Skeletal muscle satellite cell (primary cell): ENCODE data around the gene PLXDC1.

Experiments
- H3K27me3 ChIP-seq: 2 replicates; pipeline ENCODE4 v1.7.0; 2013; ENCODE audit warnings: low read length; ENCODE audit not compliant: control insufficient read depth, insufficient read depth
- H3K36me3 ChIP-seq: 2 replicates; pipeline ENCODE4 v1.7.0; 2013; ENCODE audit warnings: mild to moderate bottlenecking, control low read depth, low read length; ENCODE audit not compliant: insufficient read depth
- H3K4me1 ChIP-seq: 2 replicates; pipeline ENCODE4 v1.7.0; 2013; ENCODE audit warnings: low read length; ENCODE audit not compliant: control insufficient read depth, insufficient read depth
- H3K4me2 ChIP-seq: 2 replicates; pipeline ENCODE4 v1.7.0; 2013; ENCODE audit warnings: mild to moderate bottlenecking, low read length
- H3K4me3 ChIP-seq: 2 replicates; pipeline ENCODE4 v1.7.0; 2013; ENCODE audit warnings: low read length
- H3K9ac ChIP-seq: 2 replicates; pipeline ENCODE4 v1.7.0; 2013; ENCODE audit warnings: mild to moderate bottlenecking, low read depth, low read length, moderate library complexity
- H3K9me3 ChIP-seq: replicated peaks from 2 replicates; pipeline ENCODE4 v1.7.0; 2013; ENCODE audit warnings: mild to moderate bottlenecking, control low read depth, low read length

The PLXDC1 gene

DNA sequence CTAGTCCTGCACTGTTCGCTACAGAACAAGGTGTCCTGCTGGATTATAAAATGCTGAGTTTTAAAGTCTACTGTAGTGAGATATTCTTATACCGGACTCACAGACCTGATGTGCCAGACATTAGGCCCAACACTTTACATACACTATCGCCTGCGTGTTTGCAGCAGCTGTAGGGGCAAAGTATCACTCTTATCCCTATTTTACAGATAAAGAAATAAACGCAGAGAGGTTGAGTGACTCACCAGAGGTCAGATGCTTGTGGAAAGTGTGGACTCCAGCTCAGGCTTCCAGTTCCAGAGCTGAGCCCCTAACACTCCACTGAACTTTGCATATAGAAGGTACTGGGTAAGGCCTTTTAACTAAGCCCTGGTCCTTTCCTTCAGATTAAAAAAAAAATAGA is 47.4 kb downstream of the PLXDC1 start:
- Histone ChIP-seq H3K4me2 (no peak overlapping the region), H3K4me1 (no peaks in the 10 kb centered on the region), H3K36me3 (no peaks in the 10 kb centered on the region), H3K4me3 (no peak overlapping the region), H3K9ac (no peak overlapping the region), H3K27me3 (peaks cover 49% of the 10 kb centered on the region), H3K9me3 (no peaks in the 10 kb centered on the region)

DNA sequence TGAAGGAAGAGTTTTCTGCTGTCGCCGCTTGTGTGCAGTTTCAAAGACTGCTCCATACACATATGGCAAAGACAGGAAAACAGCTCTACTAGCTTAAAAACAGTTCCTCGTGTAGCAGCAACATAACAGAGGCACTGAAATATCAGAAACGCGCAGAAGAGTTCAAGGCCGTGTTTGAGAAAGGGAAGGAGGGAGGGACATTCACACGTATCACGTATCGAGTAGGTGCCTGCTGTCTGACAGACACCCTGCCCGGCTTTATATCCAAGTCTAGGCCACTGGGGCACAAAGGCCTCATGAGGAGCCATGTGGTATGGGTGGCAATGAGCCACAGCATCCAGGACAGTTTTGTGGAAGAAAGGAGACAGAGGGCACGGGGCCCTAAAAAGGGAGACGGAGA is 50.3 kb downstream of the PLXDC1 start:
- Histone ChIP-seq H3K4me3 (no peak overlapping the region), H3K36me3 (no peaks in the 10 kb centered on the region), H3K4me1 (no peaks in the 10 kb centered on the region), H3K9me3 (no peaks in the 10 kb centered on the region), H3K9ac (no peak overlapping the region), H3K4me2 (no peak overlapping the region), H3K27me3 (peaks cover 45% of the 10 kb centered on the region)

GRCh38 chr17:39100530-39100929 is 50.9 kb downstream of the PLXDC1 start:
- Histone ChIP-seq H3K4me1 (no peaks in the 10 kb centered on the region), H3K36me3 (no peaks in the 10 kb centered on the region), H3K27me3 (peaks cover 46% of the 10 kb centered on the region), H3K4me2 (no peak overlapping the region), H3K9ac (no peak overlapping the region), H3K9me3 (no peaks in the 10 kb centered on the region), H3K4me3 (no peak overlapping the region)

DNA sequence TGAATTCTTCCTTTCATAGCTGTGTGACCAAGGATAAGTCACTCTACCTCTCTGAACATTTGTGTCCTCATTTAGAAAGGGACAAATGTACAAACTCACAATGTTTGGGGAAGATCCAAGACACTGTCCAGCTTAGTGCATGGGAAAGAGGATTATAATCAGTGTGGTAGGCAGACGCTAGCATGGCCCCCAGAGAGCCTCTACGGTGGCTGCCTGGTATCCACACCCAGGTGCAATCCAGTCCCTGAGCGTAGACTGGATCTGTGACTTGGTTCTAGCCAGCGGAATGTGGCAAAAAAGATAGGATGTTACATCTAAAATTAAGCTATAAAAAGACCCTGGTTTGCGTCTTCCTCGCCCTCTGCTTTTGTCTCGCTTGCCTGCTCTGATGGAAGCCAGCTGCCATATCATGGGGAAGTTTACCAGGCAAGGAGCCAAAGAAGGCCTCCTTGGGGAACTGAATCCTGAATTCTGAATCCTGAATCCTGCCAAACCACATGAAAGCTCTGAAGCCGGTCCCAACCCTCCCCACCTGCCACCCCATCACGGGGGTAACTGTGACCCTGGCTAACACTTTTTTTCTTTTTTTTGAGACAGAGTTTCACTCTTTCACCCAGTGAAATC is 51.7 kb downstream of the PLXDC1 start:
- Histone ChIP-seq H3K4me2 (no peak overlapping the region), H3K4me3 (no peak overlapping the region), H3K27me3 (peaks cover 45% of the 10 kb centered on the region), H3K9ac (no peak overlapping the region), H3K4me1 (no peaks in the 10 kb centered on the region), H3K9me3 (no peaks in the 10 kb centered on the region), H3K36me3 (no peaks in the 10 kb centered on the region)

GRCh38 chr17:39098588-39098987 is 52.8 kb downstream of the PLXDC1 start:
- peak overlapping the region; percentile 58 for H3K4me2 ChIP-seq
- H3K9me3 ChIP-seq, result no peaks in the 10 kb centered on the region
- H3K36me3 ChIP-seq, result no peaks in the 10 kb centered on the region
- no peak overlapping the region for H3K4me3 ChIP-seq
- H3K9ac ChIP-seq, result no peak overlapping the region
- peaks cover 56% of the 10 kb centered on the region for H3K27me3 ChIP-seq
- no peaks in the 10 kb centered on the region for H3K4me1 ChIP-seq

DNA sequence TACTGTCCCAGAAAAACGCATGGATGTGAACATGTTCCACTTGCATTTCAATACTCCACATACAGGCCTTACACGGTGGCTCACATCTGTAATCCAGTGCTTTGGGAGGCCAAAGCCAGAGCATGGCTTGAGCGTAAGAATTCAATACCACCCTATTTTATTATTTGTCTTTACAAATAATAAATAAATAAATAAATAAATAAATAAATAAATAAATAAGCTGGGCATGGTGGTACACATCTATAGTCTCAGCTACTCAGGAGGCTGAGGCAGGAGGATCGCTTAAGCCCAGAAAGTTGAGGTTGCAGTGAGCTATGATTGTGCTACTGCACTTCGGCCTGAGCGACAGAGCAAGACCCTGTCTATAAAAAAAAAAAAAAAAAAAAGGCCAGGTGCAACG is 53.9 kb downstream of the PLXDC1 start:
- Histone ChIP-seq H3K4me3 (no peak overlapping the region), H3K9ac (no peak overlapping the region), H3K4me2 (no peak overlapping the region), H3K4me1 (no peaks in the 10 kb centered on the region), H3K36me3 (no peaks in the 10 kb centered on the region), H3K27me3 (peaks cover 62% of the 10 kb centered on the region), H3K9me3 (no peaks in the 10 kb centered on the region)

DNA sequence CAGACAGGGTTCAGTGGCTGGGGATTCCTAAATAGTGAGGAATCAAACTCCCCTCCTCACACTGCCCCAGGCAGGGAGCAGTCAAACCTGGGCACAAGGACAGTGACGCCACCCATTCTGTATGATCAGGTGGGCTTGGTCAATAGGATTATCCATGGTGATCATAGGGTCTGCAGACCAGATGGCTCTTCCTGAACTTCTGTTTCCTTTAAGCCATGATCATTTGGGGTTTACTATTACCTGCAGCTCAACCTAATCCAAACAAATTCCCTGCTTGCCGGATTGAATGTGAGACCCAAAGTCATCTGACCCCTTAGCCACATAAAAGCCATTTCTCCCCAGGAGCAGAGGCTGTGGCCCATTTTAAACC is 54.3 kb downstream of the PLXDC1 start:
- Histone ChIP-seq H3K4me1 (no peaks in the 10 kb centered on the region), H3K4me2 (no peak overlapping the region), H3K27me3 (peaks cover 66% of the 10 kb centered on the region), H3K36me3 (no peaks in the 10 kb centered on the region), H3K9ac (no peak overlapping the region), H3K4me3 (no peak overlapping the region), H3K9me3 (no peaks in the 10 kb centered on the region)

DNA sequence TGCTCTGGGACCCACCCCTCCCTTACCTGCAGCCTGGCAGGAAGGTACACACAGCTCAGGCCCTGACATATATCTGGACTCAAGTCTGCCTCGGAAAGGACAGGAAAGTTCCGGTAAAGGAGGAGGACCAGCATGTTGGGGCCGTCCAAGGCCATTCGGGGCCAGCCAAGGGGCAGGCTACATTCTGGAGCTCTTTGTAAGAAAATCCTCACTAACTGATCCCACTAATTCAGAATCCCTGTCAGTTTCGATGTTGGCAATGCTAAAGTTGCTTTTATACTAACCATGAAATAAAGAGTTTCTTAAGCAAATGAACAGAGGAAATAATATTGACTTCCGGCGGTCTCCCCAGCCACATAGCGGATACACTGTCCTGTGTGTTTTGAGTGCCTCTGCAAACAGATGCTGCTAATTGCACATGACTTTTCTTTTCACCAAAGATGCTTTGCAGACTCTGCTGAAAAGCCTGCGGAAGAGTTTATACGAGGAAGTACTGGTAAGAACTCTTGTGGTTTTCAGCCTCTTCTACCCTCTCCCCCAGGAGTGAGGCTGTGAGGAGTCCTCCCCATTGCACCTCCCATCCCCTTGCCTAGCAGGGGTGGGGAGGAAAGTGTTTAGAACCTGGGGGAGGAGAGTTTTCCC is 54.8 kb downstream of the PLXDC1 start:
- Histone ChIP-seq H3K36me3 (no peaks in the 10 kb centered on the region), H3K27me3 (peaks cover 67% of the 10 kb centered on the region), H3K4me3 (no peak overlapping the region)

DNA sequence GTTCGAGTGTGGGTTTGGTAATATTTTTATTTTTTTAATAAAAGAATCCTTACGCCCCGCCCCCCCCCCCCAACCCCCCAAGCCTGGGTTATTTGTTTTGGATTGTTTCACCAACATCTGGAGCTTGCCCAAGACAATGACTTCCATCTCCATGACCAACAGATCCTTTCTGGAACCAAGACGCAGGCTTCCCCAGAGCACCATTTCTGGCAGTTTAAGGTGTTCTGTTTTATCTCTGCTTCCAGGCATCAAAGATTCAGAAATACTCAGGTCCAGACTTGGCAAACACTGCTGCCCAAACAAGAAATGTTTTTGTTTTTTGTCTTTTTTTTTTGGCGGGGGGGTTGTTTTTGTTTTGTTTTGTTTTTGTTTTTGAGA is 56.1 kb downstream of the PLXDC1 start:
- Histone ChIP-seq H3K4me3 (no peak overlapping the region), H3K36me3 (no peaks in the 10 kb centered on the region), H3K4me2 (no peak overlapping the region), H3K27me3 (peaks cover 65% of the 10 kb centered on the region), H3K9me3 (no peaks in the 10 kb centered on the region), H3K9ac (no peak overlapping the region), H3K4me1 (no peaks in the 10 kb centered on the region)

More for the DNA sequence above, 54.8 kb downstream of the PLXDC1 start:
- H3K9ac ChIP-seq, result no peak overlapping the region
- no peak overlapping the region for H3K4me2 ChIP-seq
- no peaks in the 10 kb centered on the region for H3K4me1 ChIP-seq
- no peaks in the 10 kb centered on the region for H3K9me3 ChIP-seq

DNA sequence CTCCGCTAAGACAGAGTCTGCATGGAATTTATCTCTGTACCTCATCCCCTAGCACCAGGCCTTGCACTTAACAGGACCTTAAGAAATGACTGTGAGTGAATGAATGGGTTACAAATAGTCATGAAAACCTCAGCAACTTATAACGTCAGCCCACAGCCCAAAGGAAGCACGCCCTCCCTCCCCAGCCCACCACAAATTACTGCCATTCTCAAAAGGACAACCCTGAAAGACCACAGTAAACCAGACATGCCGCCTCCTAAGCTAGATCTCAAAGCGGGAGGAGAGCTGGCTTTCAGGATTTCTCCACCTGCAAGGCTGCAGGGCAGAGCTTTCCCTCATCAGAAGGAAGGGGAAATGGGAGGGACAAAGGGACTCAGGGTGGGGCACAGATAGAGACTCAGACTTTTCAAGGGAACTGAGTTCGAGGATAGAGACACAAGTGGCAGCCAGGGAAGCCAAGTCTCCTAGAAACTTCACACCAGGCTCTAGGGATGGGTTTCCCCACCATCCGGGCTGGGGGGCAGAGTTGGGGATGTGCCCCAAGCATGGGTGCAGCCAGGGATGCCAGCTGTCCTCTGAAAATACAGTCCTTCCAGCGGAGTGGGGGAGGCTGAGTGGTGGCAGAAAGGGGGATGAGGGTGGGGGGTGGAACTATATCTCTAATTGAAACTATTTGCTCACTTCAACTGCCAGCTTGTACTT is 56.7 kb downstream of the PLXDC1 start:
- no peak overlapping the region for H3K4me2 ChIP-seq
- peaks cover 61% of the 10 kb centered on the region for H3K27me3 ChIP-seq
- no peak overlapping the region for H3K9ac ChIP-seq
- H3K36me3 ChIP-seq, result no peaks in the 10 kb centered on the region
- H3K4me1 ChIP-seq, result no peaks in the 10 kb centered on the region
- no peak overlapping the region for H3K4me3 ChIP-seq
- H3K9me3 ChIP-seq, result no peaks in the 10 kb centered on the region

GRCh38 chr17:39092692-39093230 is 58.7 kb downstream of the PLXDC1 start:
- Histone ChIP-seq H3K9ac (no peak overlapping the region), H3K4me1 (no peaks in the 10 kb centered on the region), H3K4me2 (no peak overlapping the region), H3K4me3 (no peak overlapping the region), H3K36me3 (no peaks in the 10 kb centered on the region), H3K9me3 (no peaks in the 10 kb centered on the region), H3K27me3 (peaks cover 53% of the 10 kb centered on the region)
